Testis (tissue), 3 donors: ENCODE measurements around the gene ZSWIM6. TPM values are rescaled to one million over a fixed set of nuclear protein-coding genes. Genes with fewer than 3 reads are reported as not detected.

Source experiments
- DNase-seq: peaks from one replicate; pipeline ENCODE4 v3.0.0-alpha.2; 2019
- H3K27ac ChIP-seq, 2 donors: fragments of 200-600 bp; sonication (generic); one replicate each; pipeline ENCODE4 v1.5.1; 2019
- H3K27me3 ChIP-seq: fragments of 200-600 bp; sonication (generic); one replicate; pipeline ENCODE4 v1.5.1; 2019
- H3K36me3 ChIP-seq: fragments of 200-600 bp; sonication (generic); one replicate; pipeline ENCODE4 v1.5.1; 2017; ENCODE audit warnings: low read depth; ENCODE audit errors: missing control alignments
- H3K4me1 ChIP-seq: fragments of 200-600 bp; sonication (generic); one replicate; pipeline ENCODE4 v1.5.1; 2019
- H3K4me3 ChIP-seq, 2 donors: fragments of 200-600 bp; sonication (generic); one replicate each; pipeline ENCODE4 v1.5.1; 2017 to 2019
- H3K9me3 ChIP-seq: fragments of 200-600 bp; sonication (generic); one replicate; pipeline ENCODE4 v1.5.1; 2017
- POLR2A ChIP-seq: fragments of 450-650 bp; IDR thresholded peaks from one replicate; pipeline ENCODE4 v1.6.1; 2017; ENCODE audit warnings: antibody characterized with exemption, mild to moderate bottlenecking, moderate library complexity
- WGBS, 2 donors: methylation state at CpG; one replicate each; pipeline ENCODE4 v1.1.5; 2018; 5-methylcytosine and 5-hydroxymethylcytosine counted together
- intact Hi-C: fragments of 100-400 bp; cut with DNase I; formaldehyde crosslinking; loops from one replicate; pipeline ENCODE4 v1.15.1; 2023; ENCODE audit warnings: low total_unique reads
- polyA plus RNA-seq: library from polyadenylated mRNA; stranded (reverse); fragments of 350-450 nt; fragmentation: Illumina TruSeq; extraction: RNeasy Lipid Tissue Mini Kit (QIAGEN cat#74804); gene quantifications from one replicate; pipeline ENCODE4 v1.2.3, GENCODE V29; 2014; ENCODE audit warnings: low read depth, low replicate concordance; ENCODE audit not compliant: insufficient read depth
- total RNA-seq, 2 donors: library from RNA; depleted of rRNA; stranded (reverse); fragments of >200 nt; gene quantifications; one replicate each; pipeline ENCODE4 v1.2.3, GENCODE V29; 2016
- TF ChIP-seq, protein P1 (sequence below), 3 experiments: fragments of 450-650 bp in 2 of 3; fragments of 200-600 bp in 1 of 3; sonication (generic) in 1 of 3; IDR thresholded peaks; one replicate each; pipeline ENCODE4 v1.5.1; 2016 to 2019; ENCODE audit warnings: antibody characterized with exemption in 3 of 3, mild to moderate bottlenecking in 2 of 3, moderate library complexity in 1 of 3

Gene ZSWIM6
- total and polyA plus RNA-seq, 3 donors from 2014 or later = 14.6 to 18.0 (median 16.5) TPM

DNA sequence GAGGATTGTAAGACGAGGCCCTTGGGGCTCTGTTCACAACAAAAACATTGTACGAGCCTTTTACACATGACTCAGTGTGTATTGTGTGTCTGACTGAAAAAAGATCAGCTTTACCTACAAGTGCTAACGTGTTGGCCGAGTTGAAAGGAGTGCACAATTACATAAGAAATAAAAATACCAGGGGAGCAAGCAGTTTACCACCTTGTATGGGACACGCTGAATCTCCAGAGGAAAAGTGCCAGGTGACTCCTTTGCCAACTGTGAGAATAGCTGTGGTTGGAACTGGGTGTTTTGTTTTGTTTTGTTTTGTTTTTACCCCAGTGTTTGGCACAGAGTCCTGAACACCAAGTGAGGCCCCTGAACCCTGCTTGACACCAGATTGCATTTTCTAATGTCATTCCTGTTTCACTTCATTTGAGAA, 32.8 kb upstream of the ZSWIM6 start:
- no peak for DNase-seq
- intact Hi-C loops = no loop called here
- no peak overlapping the region for H3K4me3 ChIP-seq
- WGBS, 2 donors = 83 to 87% methylated on average over 5 of the region's 5 CpGs
- no peaks in the 10 kb centered on the region for H3K36me3 ChIP-seq
- TF ChIP-seq, protein P1, sequence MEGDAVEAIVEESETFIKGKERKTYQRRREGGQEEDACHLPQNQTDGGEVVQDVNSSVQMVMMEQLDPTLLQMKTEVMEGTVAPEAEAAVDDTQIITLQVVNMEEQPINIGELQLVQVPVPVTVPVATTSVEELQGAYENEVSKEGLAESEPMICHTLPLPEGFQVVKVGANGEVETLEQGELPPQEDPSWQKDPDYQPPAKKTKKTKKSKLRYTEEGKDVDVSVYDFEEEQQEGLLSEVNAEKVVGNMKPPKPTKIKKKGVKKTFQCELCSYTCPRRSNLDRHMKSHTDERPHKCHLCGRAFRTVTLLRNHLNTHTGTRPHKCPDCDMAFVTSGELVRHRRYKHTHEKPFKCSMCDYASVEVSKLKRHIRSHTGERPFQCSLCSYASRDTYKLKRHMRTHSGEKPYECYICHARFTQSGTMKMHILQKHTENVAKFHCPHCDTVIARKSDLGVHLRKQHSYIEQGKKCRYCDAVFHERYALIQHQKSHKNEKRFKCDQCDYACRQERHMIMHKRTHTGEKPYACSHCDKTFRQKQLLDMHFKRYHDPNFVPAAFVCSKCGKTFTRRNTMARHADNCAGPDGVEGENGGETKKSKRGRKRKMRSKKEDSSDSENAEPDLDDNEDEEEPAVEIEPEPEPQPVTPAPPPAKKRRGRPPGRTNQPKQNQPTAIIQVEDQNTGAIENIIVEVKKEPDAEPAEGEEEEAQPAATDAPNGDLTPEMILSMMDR (IDR thresholded peaks at IDR 0.05) = no peak
- TF ChIP-seq POLR2A = no peak
- H3K9me3 ChIP-seq = no peaks in the 10 kb centered on the region
- no peak overlapping the region for H3K27ac ChIP-seq
- no peaks in the 10 kb centered on the region for H3K27me3 ChIP-seq
- no peaks in the 10 kb centered on the region for H3K4me1 ChIP-seq

DNA sequence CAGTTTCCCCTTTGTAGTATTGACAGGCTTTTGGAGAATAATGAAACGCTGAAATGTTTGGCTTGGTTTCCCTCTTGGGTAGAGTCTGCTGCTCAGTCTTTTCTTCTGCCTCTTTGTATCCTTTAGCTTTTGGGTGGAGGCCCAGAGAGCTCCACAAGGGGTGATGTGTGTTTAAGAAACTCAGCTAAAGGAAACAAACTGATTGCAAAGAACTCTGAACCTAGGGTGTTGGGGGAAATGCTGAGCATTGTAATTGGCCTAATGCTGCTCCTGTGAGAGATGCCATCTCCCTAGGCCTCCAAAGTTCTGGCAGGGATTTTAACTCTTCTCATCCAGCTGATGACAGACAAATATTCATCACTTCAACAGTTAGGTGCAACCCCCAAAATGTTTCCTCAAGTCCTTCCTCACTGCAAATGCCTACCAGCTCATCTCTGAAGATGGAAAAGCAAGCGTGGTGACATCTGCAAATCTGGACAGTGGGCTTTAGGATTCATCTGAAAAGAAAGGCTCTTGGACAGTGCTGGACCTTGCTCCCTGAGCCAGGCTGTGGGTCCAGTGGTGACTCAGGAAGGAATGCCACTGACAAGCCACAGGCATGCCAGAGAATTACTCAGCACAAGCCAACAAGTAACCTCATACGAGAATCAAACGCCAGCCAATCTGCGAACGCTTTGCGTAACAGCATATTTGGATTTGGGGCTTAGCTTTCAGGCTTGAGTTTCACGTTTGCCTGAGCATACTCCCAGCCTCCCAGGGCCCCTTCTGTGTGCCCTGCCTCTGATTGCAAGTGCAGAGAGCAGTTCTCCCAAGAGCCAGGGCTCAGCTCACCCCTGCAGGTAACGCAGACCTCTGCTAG, 30.5 kb upstream of the ZSWIM6 start:
- Histone ChIP-seq H3K27me3 (no peaks in the 10 kb centered on the region), H3K4me3 (no peak overlapping the region), H3K4me1 (no peaks in the 10 kb centered on the region), H3K36me3 (no peaks in the 10 kb centered on the region), H3K27ac (no peak overlapping the region), H3K9me3 (no peaks in the 10 kb centered on the region)
- intact Hi-C loops = no loop called here
- TF ChIP-seq POLR2A = no peak
- TF ChIP-seq, protein P1 (IDR thresholded peaks at IDR 0.05) = no peak
- 83 to 91% methylated on average over 8 to 9 of the region's 9 CpGs for WGBS, 2 donors
- DNase-seq = no peak

DNA sequence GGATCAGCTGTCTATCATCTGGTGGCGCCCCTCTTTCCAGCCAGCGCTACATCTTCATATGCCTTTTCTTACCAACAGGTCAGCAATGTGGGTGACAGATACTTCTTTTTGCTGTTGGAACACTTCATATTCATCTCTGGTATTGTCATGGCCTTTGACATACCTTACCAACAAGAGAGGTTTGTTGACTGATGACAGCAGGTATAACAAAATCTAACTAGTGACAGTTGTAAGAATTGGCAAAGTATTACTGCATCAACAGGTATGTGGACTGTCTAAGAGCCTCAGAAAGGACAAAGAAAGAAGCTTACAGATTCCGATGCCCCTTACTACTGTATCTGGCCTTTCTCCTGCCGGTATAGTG, 29.9 kb upstream of the ZSWIM6 start:
- no peaks in the 10 kb centered on the region for H3K27me3 ChIP-seq
- H3K9me3 ChIP-seq = no peaks in the 10 kb centered on the region
- H3K4me3 ChIP-seq = no peak overlapping the region
- no peak overlapping the region for H3K27ac ChIP-seq
- intact Hi-C loops = no loop called here
- H3K36me3 ChIP-seq = no peaks in the 10 kb centered on the region
- TF ChIP-seq POLR2A = no peak
- TF ChIP-seq, protein P1 (IDR thresholded peaks at IDR 0.05) = no peak
- DNase-seq = no peak
- no peaks in the 10 kb centered on the region for H3K4me1 ChIP-seq
- WGBS, 2 donors = 94% methylated on average over 4 of the region's 4 CpGs

DNA sequence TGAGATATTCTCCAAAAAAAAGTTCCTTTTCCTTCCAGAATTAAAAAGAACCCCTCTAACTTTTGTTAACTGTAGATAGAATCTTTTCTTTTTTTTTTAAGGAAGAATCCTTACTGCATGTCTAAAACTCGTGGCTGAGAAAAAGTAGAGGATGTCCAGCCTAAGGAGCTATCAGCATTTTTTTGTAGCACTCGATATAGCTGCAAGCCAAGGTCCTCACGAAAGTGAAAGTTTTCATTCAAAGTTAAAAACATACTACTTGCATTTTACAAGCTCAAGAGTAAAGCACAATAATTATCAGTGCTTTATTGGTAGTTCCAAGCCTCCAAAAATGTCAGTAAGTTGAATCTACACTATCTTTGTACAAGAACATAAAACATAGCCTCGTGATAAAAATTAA, 28.7 kb upstream of the ZSWIM6 start:
- no peak overlapping the region for H3K27ac ChIP-seq
- intact Hi-C loops = no loop called here
- 33 to 37% methylated on average over 4 of the region's 4 CpGs for WGBS, 2 donors
- DNase-seq = no peak
- no peaks in the 10 kb centered on the region for H3K27me3 ChIP-seq
- no peaks in the 10 kb centered on the region for H3K4me1 ChIP-seq
- TF ChIP-seq, protein P1 (IDR thresholded peaks at IDR 0.05) = no peak
- TF ChIP-seq POLR2A = no peak
- no peaks in the 10 kb centered on the region for H3K9me3 ChIP-seq
- H3K36me3 ChIP-seq = no peaks in the 10 kb centered on the region
- no peak overlapping the region for H3K4me3 ChIP-seq
